H1 (cell line): ENCODE data around the gene WRAP53. TPM values are rescaled to one million over a fixed set of nuclear protein-coding genes. Genes with fewer than 3 reads are reported as not detected.

ENCODE experiments used
- CBX5 ChIP-seq: fragments of 300-800, 300-1000 bp; sonication (generic); IDR thresholded peaks from 2 replicates; pipeline ENCODE4 v1.7.1; 2016; ENCODE audit warnings: antibody characterized with exemption, low read length, low read depth
- MAFK ChIP-seq: IDR thresholded peaks from 2 replicates; pipeline ENCODE4 v1.6.1; 2012; ENCODE audit warnings: low read depth, mild to moderate bottlenecking, improper control_type of control experiment, low read length
- SP4 ChIP-seq: IDR thresholded peaks from 2 replicates; pipeline ENCODE4 v1.6.1; 2012; ENCODE audit warnings: low read length, inconsistent platforms
- TEAD4 ChIP-seq: IDR thresholded peaks from 2 replicates; pipeline ENCODE4 v1.6.1; 2012; ENCODE audit warnings: low read depth, low read length, inconsistent platforms, mixed read lengths
- polyA plus RNA-seq, 7 experiments: library from polyadenylated mRNA; depleted of rRNA in 3 of 7; stranded (reverse) in 5 of 7; unstranded in 2 of 7; fragments of >200 nt in 5 of 7; fragments of 200-250 nt in 2 of 7; gene quantifications; 1 replicate in 5 of 7; 2 replicates in 1 of 7; 4 replicates in 1 of 7; pipeline versions ENCODE4 v1.2.1 to v1.2.3, GENCODE V29; 2011 to 2013; ENCODE audit warnings: missing spikeins in 2 of 7, mixed read lengths in 2 of 7
- total RNA-seq: library from RNA; stranded (reverse); fragmentation: NEBNext Ultra II Directional; extraction: Animal tissue kit (Norgen Biotek cat#: 25700); gene quantifications from 2 replicates; pipeline ENCODE4 v1.2.1, GENCODE V29; 2021
- TF ChIP-seq, protein P1 (sequence below): IDR thresholded peaks from 2 replicates; pipeline ENCODE4 v1.6.1; 2012; ENCODE audit warnings: low read length, inconsistent platforms
- TF ChIP-seq, protein P2 (sequence below): IDR thresholded peaks from 2 replicates; pipeline ENCODE4 v1.6.1; 2011; ENCODE audit warnings: low read depth, mild to moderate bottlenecking, low read length; ENCODE audit not compliant: insufficient read depth

Gene WRAP53
- total and polyA plus RNA-seq, 2 of the 8 experiments (the other 6 are each of a cell fraction or from before 2014, with no cell fraction given) = 29.2 to 30.1 TPM

DNA sequence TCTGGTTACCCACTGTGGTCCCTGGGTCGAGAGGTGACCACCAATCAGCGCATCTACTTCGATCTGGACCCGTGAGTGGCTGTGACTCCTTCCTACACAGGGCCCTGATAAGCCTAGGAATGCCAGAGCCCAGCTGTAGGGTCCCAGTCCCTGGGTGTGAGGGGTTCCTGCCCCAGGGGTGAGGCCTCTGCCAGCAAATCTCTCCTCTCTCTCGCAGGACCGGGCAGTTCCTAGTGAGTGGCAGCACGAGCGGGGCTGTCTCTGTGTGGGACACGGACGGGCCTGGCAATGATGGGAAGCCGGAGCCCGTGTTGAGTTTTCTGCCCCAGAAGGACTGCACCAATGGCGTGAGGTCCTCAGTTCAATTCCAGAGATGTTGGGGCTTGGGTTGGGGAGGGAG is 14.5 kb downstream of the WRAP53 start (continued):
- TF ChIP-seq TEAD4 (no peak), CBX5 (no peak), MAFK (no peak), SP4 (no peak)
- TF ChIP-seq, protein P1, sequence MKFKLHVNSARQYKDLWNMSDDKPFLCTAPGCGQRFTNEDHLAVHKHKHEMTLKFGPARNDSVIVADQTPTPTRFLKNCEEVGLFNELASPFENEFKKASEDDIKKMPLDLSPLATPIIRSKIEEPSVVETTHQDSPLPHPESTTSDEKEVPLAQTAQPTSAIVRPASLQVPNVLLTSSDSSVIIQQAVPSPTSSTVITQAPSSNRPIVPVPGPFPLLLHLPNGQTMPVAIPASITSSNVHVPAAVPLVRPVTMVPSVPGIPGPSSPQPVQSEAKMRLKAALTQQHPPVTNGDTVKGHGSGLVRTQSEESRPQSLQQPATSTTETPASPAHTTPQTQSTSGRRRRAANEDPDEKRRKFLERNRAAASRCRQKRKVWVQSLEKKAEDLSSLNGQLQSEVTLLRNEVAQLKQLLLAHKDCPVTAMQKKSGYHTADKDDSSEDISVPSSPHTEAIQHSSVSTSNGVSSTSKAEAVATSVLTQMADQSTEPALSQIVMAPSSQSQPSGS = no peak
- TF ChIP-seq, protein P2, sequence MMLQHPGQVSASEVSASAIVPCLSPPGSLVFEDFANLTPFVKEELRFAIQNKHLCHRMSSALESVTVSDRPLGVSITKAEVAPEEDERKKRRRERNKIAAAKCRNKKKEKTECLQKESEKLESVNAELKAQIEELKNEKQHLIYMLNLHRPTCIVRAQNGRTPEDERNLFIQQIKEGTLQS = no peak
